Left ventricle myocardium inferior (tissue), 1 donor: ENCODE measurements around the gene NHEJ1. TPM values are rescaled to one million over a fixed set of nuclear protein-coding genes. Genes with fewer than 3 reads are reported as not detected.

ENCODE experiments used
- DNase-seq: peaks from one replicate; pipeline ENCODE4 v3.0.0-alpha.2; 2020
- H3K27ac ChIP-seq: fragments of 200-600 bp; replicated peaks from 2 replicates; pipeline ENCODE4 v1.8.0; 2021
- H3K27me3 ChIP-seq: fragments of 200-600 bp; 2 replicates; pipeline ENCODE4 v1.8.0; 2021; ENCODE audit warnings: low read depth
- H3K36me3 ChIP-seq: fragments of 200-600 bp; 2 replicates; pipeline ENCODE4 v1.8.0; 2021
- H3K4me1 ChIP-seq: fragments of 200-600 bp; 2 replicates; pipeline ENCODE4 v1.8.0; 2021
- H3K4me3 ChIP-seq: fragments of 200-600 bp; 2 replicates; pipeline ENCODE4 v1.8.0; 2021; ENCODE audit warnings: mild to moderate bottlenecking, moderate library complexity
- H3K9me3 ChIP-seq: fragments of 200-600 bp; replicated peaks from 2 replicates; pipeline ENCODE4 v1.8.0; 2021
- CTCF ChIP-seq: fragments of 200-600 bp; IDR thresholded peaks from 2 replicates; pipeline ENCODE4 v1.8.0; 2021; ENCODE audit warnings: antibody characterized with exemption, mild to moderate bottlenecking, borderline replicate concordance
- intact Hi-C: fragments of 100-400 bp; cut with micrococcal nuclease; formaldehyde crosslinking; loops from one replicate; pipeline ENCODE4 v1.11.0; 2022
- total RNA-seq: library from RNA; stranded (reverse); fragmentation: NEBNext Ultra II Directional; extraction: Animal tissue kit (Norgen Biotek cat#: 25700); gene quantifications from one replicate; pipeline ENCODE4 v1.2.1, GENCODE V29; 2021
- donor health status: DM: no; HTN: yes; CAD: no; lungs with severe emphysema.

NHEJ1 gene
- total RNA-seq, 1 donor from 2014 or later = 6.4 TPM

GRCh38 chr2:219045937-219046550 is 114.6 kb downstream of the NHEJ1 start:
- peaks cover 98% of the 10 kb centered on the region for H3K27me3 ChIP-seq
- intact Hi-C loops = no loop called here
- no peak for TF ChIP-seq CTCF
- peaks cover 4% of the 10 kb centered on the region for H3K4me1 ChIP-seq
- H3K36me3 ChIP-seq = no peaks in the 10 kb centered on the region
- H3K4me3 ChIP-seq = no peak overlapping the region
- no peak for DNase-seq
- H3K9me3 ChIP-seq = no peaks in the 10 kb centered on the region
- H3K27ac ChIP-seq = no peak overlapping the region

DNA sequence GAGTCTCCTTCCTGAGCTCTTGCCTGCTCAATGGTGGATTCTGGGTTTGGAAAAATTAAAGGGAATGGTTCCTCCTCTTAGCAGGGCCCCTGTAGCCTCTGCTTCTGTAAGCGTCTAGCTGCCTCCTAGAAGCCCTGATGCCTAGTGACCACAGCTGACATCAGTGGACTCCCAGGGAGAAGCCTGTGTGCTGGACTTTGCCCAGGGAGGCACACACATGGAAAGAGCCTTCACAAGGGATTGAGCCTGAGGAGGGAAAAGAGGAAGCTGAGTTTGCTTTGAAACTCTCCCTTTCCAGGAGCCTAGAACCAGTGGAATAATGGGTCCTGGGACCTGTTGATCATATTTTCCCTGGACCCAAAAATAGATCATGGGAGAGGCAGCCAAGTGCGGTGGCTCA is 117.9 kb downstream of the NHEJ1 start:
- Histone ChIP-seq H3K9me3 (no peaks in the 10 kb centered on the region), H3K36me3 (no peaks in the 10 kb centered on the region), H3K4me1 (peaks cover 5% of the 10 kb centered on the region), H3K27ac (no peak overlapping the region), H3K4me3 (no peak overlapping the region), H3K27me3 (peaks cover 98% of the 10 kb centered on the region)
- no peak for TF ChIP-seq CTCF
- DNase-seq = no peak
- intact Hi-C loops = no loop called here

DNA sequence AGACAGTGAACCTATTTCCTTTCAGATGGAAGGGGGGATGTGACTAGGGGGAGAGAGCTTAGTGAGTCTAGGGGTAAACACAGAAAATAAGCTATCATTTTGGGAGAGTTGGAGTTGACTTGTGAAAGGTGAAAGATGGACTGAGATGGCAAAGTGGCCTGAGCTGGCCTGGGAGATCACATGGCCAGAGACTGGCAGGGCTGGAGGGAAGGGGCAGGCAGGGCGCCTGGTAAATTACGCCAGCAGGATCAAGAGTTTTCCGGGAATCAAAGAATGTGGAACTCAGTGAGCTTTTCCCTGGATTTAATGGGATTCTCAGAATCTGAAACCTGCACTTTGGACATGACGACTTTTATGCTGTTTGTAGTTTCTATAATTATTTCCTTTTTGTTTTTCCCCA is 118.5 kb downstream of the NHEJ1 start:
- no peaks in the 10 kb centered on the region for H3K36me3 ChIP-seq
- TF ChIP-seq CTCF = no peak
- DNase-seq = no peak
- H3K4me1 ChIP-seq = peaks cover 5% of the 10 kb centered on the region
- no peak overlapping the region for H3K27ac ChIP-seq
- intact Hi-C loops = no loop called here
- no peak overlapping the region for H3K4me3 ChIP-seq
- H3K27me3 ChIP-seq = peaks cover 98% of the 10 kb centered on the region
- H3K9me3 ChIP-seq = no peaks in the 10 kb centered on the region

- H3K9me3 ChIP-seq = no peaks in the 10 kb centered on the region
- H3K4me3 ChIP-seq = peak within 1 kb of the TSS; percentile 45
- H3K27ac ChIP-seq = no peak within 1 kb of the TSS
- intact Hi-C loops = no loop called here
- peaks cover 98% of the 10 kb centered on the region for H3K27me3 ChIP-seq
- peaks cover 5% of the 10 kb centered on the region for H3K4me1 ChIP-seq
- no peak for TF ChIP-seq CTCF
- no peaks in the 10 kb centered on the region for H3K36me3 ChIP-seq
- no peak for DNase-seq
Observed at GRCh38 chr2:219041252-219041651, 119.4 kb downstream of the NHEJ1 start, which contains the start of gene CFAP65. Gene CFAP65 (minus strand): TSS chr2:219041516. CDS start chr2:219039048, 2,468 bp downstream.

DNA sequence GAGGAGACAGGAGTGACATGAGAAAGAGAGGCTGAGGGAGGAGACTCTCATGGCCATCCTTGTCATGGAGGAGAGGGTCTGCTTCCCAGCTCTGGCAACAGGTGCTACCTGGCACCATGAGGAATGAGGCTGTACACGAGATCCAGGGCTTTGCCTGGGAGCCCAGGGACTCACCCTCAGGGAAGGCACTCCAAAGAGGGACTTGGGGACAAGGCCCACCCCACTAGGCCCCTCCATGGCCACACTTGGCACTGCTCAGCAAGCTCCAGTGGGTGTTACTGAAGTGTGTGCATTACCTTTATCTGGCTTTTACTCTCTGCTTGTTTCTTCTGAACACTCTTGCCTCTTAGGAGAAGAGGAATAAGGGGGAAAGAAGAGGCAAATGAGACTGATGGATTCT is 122.0 kb downstream of the NHEJ1 start:
- H3K36me3 ChIP-seq = no peaks in the 10 kb centered on the region
- peaks cover 100% of the 10 kb centered on the region for H3K27me3 ChIP-seq
- H3K4me1 ChIP-seq = peaks cover 5% of the 10 kb centered on the region
- no peak for TF ChIP-seq CTCF
- no peaks in the 10 kb centered on the region for H3K9me3 ChIP-seq
- no peak overlapping the region for H3K4me3 ChIP-seq
- H3K27ac ChIP-seq = no peak overlapping the region
- DNase-seq = no peak
- intact Hi-C loops = no loop called here
